Skin epidermis (tissue), 12 donors: Measurements from ENCODE around the gene STX1B.
"Not testable (repeated sequence)": the region's sequence is repeated elsewhere in the genome, so short reads cannot be mapped to it uniquely, and the experiment has no call there.

Source experiments
- H3K27ac ChIP-seq, 21 experiments: fragments of 200-600 bp; sonication (generic) in 11 of 21; one replicate each; pipeline ENCODE4 v1.5.0; 2020; ENCODE audit warnings: mild to moderate bottlenecking in 3 of 21, inconsistent platforms in 2 of 21, moderate library complexity in 2 of 21
- H3K4me3 ChIP-seq, 7 experiments: fragments of 200-600 bp; sonication (generic) in 2 of 7; one replicate each; pipeline ENCODE4 v1.5.0; 2020; ENCODE audit warnings: inconsistent platforms in 2 of 7, mild to moderate bottlenecking in 2 of 7, moderate library complexity in 1 of 7

The STX1B gene

DNA sequence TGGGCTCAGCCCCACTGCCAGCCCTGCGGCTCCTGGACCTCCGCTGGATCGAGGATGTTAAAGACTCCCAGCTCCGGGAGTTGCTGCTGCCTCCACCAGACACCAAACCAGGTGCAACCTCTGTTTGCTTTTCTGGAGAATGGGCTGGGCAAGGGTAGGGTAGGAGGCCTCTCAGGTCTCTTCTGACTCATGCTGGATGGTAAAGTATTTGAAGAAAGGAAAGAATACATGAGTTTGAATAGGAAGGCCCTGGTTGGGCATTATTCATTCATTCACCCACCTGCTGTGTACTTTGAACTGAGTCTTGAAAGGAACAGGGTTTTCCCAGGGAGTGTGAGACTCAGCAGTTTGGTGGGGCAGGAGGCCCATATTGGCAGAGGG, 68.0 kb downstream of the STX1B start:
- Histone ChIP-seq H3K27ac (peak overlapping the region in 7 of 21 experiments; percentile 9 to 66 (median 27)), H3K4me3 (no peak overlapping the region)

DNA sequence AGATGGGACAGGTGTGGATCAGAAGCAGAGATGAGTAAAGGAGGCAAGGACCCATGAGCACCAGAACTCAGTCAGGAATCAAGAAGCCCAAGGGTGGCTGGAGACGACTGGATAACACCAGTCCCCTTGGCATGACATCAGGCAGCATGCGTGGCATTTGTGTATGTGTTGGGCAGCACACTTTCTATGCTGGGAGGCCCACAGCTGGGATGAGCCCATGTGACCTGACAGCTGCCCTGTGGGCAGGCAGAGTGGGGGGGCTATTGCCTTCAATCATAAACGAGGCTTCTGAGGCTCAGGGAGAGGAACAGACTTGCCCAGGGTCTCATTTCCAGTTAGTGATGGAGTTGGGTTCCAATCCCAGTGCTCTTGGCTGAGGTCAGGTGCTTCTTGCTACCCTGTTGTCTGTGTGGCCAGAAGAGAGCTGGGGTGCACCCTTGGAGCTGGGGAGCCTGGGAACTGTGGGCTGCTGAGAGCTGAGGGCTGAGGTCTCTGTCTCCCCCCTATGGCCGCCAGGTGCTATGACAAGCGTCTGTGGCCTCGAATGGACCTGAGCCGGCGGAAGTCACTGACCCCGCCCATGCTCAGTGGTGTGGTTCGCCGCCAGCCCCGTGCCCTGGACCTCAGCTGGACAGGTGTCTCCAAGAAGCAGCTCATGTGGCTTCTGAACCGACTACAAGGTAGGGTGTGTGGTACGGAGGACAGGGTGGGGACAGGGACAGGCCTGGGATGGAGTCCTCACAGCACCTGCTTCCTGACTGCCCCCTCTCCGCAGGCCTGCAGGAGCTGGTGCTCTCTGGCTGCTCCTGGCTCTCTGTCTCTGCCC, 68.6 kb downstream of the STX1B start:
- H3K4me3 ChIP-seq, result no peak overlapping the region
- peak overlapping the region in 9 of 21 experiments; percentile 9 to 66 (median 27) for H3K27ac ChIP-seq

- H3K4me3 ChIP-seq, result not testable (repeated sequence)
- H3K27ac ChIP-seq, result peak overlapping the region in 2 of 21 experiments; percentile 23 to 25
Observed at GRCh38 chr16:30939571-30939970, 70.9 kb downstream of the STX1B start.
